Activated T-cell treated with anti-CD3 and anti-CD28 coated beads, Interleukin-2, amount 50 U/mL, for 1 hour (primary cell): ENCODE measurements around the gene TNFRSF4.

Experiments used
- DNase-seq: peaks from one replicate; pipeline ENCODE4 v3.0.0-alpha.2; 2020

TNFRSF4 gene

DNA sequence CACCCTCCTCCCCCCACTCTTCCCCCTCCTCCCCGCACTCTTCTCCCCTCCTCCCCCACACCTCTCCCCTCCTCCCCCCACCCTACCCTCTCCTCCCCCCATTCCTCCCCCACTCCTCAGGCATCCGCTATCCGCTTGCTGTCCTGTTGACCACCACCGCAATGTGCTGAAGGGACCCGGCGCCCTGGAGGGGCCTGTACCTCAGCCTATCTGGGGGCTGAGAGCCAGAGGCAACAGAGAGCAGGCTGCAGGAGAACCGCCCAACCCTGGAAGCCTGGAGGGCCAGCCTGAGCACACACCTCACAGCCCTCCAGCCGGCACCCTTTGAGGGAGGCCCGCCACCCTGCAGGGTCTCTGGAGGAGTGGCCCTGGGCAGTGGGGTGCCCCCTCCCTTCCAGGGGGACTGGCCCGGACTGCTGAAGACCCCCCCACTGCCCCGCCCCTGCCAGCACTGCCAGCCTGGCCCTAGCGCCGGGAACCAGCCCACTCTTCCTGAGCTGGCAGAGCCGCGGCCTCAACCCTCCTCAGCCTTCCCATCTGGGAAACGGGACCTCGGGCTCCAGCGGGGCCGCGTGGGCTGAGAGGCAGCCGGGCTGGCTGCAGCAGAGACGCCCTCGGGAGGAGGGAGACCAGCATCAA lies 31.3 kb upstream of the TNFRSF4 start:
- DNase-seq, result no peak

GRCh38 chr1:1244192-1244811 lies 30.3 kb upstream of the TNFRSF4 start:
- no peak for DNase-seq

DNA sequence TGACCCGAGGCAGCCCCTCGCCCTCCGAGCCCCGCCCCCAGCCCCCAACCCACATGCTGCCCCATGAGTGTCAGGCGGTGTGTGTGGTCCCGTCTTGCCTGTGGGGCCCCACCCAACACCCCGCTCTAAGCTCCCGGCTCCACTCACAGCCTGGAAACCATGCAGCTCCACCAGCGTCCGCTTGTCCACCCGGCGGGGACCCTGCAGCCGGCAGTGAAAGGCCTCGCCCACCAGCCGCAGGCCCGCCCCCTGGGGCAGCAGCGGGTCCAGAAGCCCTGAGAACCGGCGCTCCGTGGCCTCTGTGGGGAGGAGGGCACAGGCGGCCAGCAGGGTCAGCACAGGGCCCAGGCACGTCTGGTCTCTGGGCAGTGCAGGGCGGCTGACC lies 29.8 kb upstream of the TNFRSF4 start:
- no peak for DNase-seq

- no peak for DNase-seq
Measured at GRCh38 chr1:1243266-1243660, 29.3 kb upstream of the TNFRSF4 start.

- no peak for DNase-seq
Measured at GRCh38 chr1:1242461-1243265, 28.7 kb upstream of the TNFRSF4 start.

GRCh38 chr1:1241588-1242219 lies 27.8 kb upstream of the TNFRSF4 start:
- DNase-seq, result no peak

DNA sequence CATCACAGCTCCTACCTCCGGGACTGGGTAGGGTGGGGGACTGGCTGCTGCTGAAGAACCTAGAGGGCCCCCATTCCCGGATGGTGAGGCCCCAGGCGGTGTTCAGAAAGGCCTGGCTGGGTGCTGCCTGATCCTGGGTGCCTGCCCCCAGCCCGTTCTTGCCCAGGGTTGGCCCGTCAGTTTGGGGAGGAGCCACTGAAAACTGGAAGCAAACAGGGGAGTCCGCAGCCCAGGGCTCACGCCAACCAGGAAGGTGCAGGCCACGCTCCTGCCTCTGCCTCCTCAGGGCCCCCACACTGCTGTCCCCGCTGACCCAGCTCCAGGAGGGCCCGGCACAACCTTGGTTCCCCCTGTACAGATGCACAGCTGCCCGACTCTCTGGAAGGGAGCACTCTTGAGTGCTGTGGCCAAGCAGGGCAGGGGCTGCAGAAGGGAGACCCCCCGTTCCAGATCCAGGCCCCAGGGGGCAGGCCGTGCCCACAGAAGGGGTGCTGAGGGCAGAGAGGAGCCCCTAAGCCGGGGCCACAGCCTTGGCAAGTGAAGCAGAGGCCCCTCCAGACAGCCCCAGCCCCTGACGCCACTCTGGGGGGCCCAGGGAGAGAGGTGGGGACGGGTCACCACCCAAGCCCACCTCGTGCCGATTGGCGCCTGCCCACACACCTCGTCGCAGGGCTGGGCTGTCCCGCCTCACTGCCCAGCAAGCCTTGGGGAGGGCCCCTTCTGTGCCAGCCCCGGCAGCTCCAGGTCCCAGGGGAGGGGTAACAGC lies 27.1 kb upstream of the TNFRSF4 start:
- no peak for DNase-seq

DNA sequence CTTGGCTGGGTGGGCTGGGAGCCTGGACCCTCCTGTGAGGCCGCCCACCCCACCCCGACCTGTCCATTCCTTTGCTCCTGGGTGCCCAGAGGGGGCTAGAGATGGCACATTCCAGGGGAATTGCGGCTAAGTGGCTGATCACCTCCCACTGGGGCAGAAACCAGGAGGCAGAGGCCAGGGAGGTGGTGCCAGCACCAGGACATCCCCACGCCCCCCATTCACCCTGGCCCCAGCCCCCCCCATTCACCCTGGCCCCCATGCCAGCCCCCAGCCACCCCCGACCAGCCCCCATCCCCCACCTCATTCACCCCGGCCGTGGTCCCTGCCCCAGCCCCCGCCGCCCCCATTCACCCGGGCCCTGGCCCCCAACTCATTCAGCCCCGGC lies 26.4 kb upstream of the TNFRSF4 start:
- DNase-seq, result no peak

GRCh38 chr1:1239614-1240347 lies 25.8 kb upstream of the TNFRSF4 start:
- DNase-seq, result no peak

DNA sequence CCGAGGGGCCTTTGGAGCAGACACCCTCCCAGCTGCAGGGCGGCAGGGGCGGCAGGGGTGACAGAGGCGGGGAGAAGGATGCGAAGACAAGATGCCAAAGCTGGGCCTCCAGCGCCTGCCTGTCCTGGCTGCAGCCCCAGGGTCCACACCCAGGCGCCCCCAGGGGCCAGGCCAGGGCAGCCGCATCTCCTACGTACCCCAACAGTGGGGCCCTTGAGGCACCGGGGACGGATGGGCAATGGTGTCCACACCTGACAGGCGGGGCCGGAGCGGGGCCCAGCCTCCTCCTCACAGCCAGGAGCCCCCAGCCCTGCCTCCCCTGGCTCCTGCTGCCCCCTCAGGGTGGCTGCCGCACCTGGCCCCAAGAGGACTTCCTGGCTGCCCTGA lies 25.3 kb upstream of the TNFRSF4 start:
- DNase-seq, result no peak

- no peak for DNase-seq
Measured at GRCh38 chr1:1238702-1239178, 24.8 kb upstream of the TNFRSF4 start.

GRCh38 chr1:1237874-1238701 lies 24.1 kb upstream of the TNFRSF4 start:
- no peak for DNase-seq

DNA sequence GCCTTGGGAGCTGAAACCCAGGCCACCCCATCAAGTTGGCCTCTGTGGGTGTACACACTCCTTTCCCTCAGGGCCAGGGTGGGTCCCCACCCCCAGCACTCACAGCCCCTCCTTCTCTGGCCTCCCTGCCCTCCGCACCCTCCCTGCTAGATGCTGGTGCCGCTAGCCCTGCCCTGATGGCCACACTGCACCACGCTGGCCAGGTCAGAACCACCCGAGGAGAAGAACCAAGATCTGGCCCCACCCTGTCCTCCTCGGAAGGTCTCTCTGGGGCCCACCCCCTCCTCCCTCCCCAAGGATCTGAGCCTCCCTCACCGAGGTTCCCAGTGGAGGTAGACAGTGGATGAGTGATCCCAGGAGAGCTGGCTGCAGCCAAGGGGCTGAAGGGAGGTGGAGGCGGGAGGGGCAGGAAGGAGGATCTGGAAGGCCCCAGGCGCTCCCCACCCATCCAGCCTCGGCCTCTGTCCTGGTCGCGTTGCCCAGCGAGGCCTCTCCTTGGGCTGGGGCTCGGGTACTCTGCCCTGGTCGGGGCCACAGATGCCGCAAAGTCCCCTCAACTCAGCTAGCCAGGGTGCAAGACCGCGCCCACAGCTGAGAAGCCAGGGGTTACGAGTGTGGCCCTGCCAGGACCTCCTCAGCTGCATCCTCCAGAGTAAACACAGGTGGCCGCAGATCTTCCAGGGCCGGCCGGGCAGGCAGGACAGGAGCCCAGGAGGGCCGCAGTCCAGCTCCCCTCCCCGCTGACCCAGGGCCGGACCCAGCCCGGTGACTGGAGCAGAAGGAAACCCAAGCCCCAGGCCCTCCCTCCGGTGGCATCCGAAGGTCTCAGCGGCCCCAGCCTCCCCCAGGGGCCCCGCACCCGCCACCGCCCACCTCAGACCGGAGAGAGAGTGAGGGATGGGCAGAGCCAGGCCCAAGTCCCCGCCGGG lies 23.3 kb upstream of the TNFRSF4 start:
- no peak for DNase-seq

- no peak for DNase-seq
Measured at GRCh38 chr1:1236176-1236763, 22.3 kb upstream of the TNFRSF4 start.

DNA sequence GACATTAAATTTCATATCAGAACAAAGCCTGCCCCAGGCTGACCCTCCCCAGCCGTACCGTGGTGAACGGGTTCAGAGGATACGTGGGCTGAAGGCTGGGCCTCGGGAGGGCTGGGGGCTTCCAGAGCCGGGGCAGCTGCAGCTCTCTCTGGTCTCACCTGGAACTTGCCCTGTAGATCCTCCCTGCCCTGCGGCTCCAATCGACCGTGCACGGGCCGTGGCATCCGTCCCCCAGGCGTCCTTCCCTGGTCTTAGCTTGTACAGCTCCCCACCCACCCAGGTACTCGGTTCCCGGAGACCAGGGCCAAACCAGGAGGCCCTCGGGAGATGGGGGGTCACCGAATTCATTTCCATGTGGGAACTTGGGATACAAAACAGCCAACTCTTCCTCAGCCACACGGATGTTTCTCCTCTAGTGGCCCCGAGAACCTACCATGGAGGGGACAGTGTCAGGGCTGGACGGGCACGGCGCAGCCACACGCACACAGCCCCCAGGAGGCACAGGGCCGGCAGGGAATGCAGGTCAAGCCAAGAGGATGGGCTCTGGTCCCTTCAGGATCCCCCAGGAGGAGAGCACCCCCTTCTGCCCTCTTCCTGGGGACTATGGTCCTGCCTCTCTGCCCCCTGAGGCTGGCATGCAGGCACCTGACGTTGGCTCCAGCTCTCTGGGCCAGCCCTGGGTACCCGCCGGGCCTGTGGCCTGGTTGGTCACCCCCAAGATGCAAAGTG lies 21.2 kb upstream of the TNFRSF4 start:
- no peak for DNase-seq

- DNase-seq, result no peak
Measured at GRCh38 chr1:1234180-1234808, 20.3 kb upstream of the TNFRSF4 start.

- no peak for DNase-seq
Measured at GRCh38 chr1:1233567-1233892, 19.6 kb upstream of the TNFRSF4 start.

- no peak for DNase-seq
Measured at GRCh38 chr1:1232796-1233566, 19.0 kb upstream of the TNFRSF4 start.
